ENCODE data around the gene ATXN7L1.
"Not testable (repeated sequence)": the region's sequence is repeated elsewhere in the genome, so short reads cannot be mapped to it uniquely, and the experiment has no call there.

Gene ATXN7L1

DNA sequence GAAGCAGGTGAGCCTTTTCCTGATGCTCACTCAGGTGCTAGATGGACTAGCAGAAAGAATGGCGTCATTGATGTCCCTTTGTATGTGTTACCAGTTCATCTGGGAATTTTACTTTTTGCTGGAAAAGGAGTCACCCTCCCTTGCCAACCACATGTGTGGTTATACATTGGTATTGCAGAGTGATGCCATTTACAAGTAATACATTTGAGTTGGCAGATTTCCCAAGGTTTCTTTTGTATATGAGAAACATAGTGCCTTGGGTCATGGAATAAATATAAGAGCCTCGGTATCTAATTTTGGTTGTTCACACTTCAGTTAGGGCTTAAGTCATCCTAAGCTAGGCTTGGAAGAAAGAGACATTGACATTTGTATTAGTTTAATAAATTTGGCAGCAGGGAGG, 10.4 kb upstream of the ATXN7L1 start:
- 0 out of 2 replicates have a peak, but pooled peaks cover 7% of the 10 kb centered on the region for H3K4me1 ChIP-seq (ENCODE audit: low read length)
- H3K4me2 ChIP-seq (ENCODE audit: low read depth, low read length): no peak overlapping the region
- no peaks in the 10 kb centered on the region for H3K79me2 ChIP-seq (ENCODE audit: low read length)
- H3K4me3 ChIP-seq (ENCODE audit: low read length): no peak overlapping the region
- H3K36me3 ChIP-seq (replicated peaks; ENCODE audit: insufficient read depth, low read length): no peaks in the 10 kb centered on the region
- no peak overlapping the region for H3K27ac ChIP-seq (ENCODE audit: low read length)
- no peak overlapping the region for H3K9ac ChIP-seq (ENCODE audit: low read length)
- H2AFZ ChIP-seq (ENCODE audit: low read length): no peak overlapping the region
- no peaks in the 10 kb centered on the region for H3F3A ChIP-seq (ENCODE audit: insufficient read depth, low read length)
- H3K9me2 ChIP-seq (replicated peaks; ENCODE audit: insufficient read depth, low read length): no peaks in the 10 kb centered on the region
- H3K9me3 ChIP-seq (replicated peaks; ENCODE audit: insufficient read depth, low read length): no peaks in the 10 kb centered on the region
- no peaks in the 10 kb centered on the region; the same call in 1 of the 2 replicates for H3K27me3 ChIP-seq (replicated peaks; ENCODE audit: insufficient read depth, low read length)
- no peak for DNase-seq
- H4K20me1 ChIP-seq (ENCODE audit: insufficient read depth, low read length): no peaks in the 10 kb centered on the region
- TF ChIP-seq, protein P1, sequence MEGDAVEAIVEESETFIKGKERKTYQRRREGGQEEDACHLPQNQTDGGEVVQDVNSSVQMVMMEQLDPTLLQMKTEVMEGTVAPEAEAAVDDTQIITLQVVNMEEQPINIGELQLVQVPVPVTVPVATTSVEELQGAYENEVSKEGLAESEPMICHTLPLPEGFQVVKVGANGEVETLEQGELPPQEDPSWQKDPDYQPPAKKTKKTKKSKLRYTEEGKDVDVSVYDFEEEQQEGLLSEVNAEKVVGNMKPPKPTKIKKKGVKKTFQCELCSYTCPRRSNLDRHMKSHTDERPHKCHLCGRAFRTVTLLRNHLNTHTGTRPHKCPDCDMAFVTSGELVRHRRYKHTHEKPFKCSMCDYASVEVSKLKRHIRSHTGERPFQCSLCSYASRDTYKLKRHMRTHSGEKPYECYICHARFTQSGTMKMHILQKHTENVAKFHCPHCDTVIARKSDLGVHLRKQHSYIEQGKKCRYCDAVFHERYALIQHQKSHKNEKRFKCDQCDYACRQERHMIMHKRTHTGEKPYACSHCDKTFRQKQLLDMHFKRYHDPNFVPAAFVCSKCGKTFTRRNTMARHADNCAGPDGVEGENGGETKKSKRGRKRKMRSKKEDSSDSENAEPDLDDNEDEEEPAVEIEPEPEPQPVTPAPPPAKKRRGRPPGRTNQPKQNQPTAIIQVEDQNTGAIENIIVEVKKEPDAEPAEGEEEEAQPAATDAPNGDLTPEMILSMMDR (IDR thresholded peaks at IDR 0.05; ENCODE audit: low read length): no peak
- no peak for TF ChIP-seq EZH2 (optimal IDR thresholded peaks at IDR 0.05; ENCODE audit: low read depth, low read length)
- no peak for TF ChIP-seq EZH2phosphoT487 (IDR thresholded peaks at IDR 0.05; ENCODE audit: low read length)

DNA sequence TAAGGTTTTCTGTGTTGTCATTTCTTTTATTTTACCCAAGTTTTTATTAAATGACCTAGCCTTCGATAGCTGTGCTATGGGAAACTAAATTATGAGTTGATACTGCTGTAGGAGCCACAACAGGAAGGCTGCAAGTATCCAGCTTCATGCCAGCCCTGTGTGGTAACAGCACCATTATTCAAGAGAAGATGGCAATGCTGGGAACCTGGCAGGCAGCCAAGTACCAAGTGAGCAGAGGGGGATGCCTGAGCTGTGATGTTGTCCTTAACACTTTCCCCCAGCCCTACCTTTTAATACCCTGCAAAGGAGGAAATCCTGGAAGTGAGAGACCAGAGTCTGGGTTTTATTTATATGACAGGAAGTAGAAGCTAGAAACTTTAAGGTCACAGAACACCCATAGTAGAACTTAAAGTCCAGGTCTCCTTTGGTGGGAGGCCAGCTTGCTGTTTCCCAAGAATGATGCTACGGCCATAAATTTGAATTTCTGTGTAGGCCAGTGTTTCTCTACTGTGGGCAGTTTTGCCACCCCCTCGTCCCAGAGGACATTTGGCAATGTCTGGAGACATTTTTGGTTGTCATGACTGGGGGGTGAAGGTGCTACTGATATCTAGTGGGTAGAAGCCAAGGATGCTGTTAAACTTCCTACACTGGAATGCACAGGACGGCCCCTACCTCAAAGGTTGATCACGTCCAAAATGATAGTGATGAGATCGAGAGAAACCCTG, 9.2 kb upstream of the ATXN7L1 start:
- DNase-seq: no peak

DNA sequence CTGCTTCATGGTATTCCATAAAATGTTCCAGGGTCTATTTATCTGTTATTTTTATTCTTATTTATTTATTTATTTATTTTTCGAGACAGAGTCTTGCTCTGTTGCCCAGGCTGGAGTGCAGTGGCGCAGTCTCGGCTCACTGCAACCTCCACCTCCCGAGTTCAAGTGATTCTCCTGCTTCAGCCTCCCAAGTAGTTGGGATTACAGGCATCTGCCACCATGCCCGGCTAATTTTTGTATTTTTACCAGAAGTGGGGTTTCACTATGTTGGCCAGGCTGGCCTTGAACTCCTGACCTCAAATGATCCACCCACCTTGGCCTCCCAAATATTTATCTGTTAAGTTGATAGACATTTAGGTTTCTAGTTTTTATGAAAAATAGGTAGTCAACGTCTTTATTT, 6.8 kb upstream of the ATXN7L1 start:
- H3K36me3 ChIP-seq (replicated peaks; ENCODE audit: insufficient read depth, low read length); H2AFZ ChIP-seq (ENCODE audit: low read length); H3K27me3 ChIP-seq (replicated peaks; ENCODE audit: insufficient read depth, low read length); H4K20me1 ChIP-seq (ENCODE audit: insufficient read depth, low read length); H3K4me2 ChIP-seq (ENCODE audit: low read depth, low read length); H3K79me2 ChIP-seq (ENCODE audit: low read length); H3K9me2 ChIP-seq (replicated peaks; ENCODE audit: insufficient read depth, low read length); H3K27ac ChIP-seq (ENCODE audit: low read length); H3K9me3 ChIP-seq (replicated peaks; ENCODE audit: insufficient read depth, low read length); H3F3A ChIP-seq (ENCODE audit: insufficient read depth, low read length); DNase-seq; H3K4me1 ChIP-seq (ENCODE audit: low read length); H3K4me3 ChIP-seq (ENCODE audit: low read length); H3K9ac ChIP-seq (ENCODE audit: low read length): not testable (repeated sequence)

More for the DNA sequence above, 9.2 kb upstream of the ATXN7L1 start:
- H3K36me3 ChIP-seq (replicated peaks; ENCODE audit: insufficient read depth, low read length): no peaks in the 10 kb centered on the region
- H3K9ac ChIP-seq (ENCODE audit: low read length): no peak overlapping the region
- no peak overlapping the region for H3K4me2 ChIP-seq (ENCODE audit: low read depth, low read length)
- 0 out of 2 replicates have a peak, but pooled peaks cover 5% of the 10 kb centered on the region for H3K4me1 ChIP-seq (ENCODE audit: low read length)
- no peaks in the 10 kb centered on the region for H3K9me3 ChIP-seq (replicated peaks; ENCODE audit: insufficient read depth, low read length)
- no peaks in the 10 kb centered on the region for H3F3A ChIP-seq (ENCODE audit: insufficient read depth, low read length)
- H3K27ac ChIP-seq (ENCODE audit: low read length): no peak overlapping the region
- no peak overlapping the region for H3K4me3 ChIP-seq (ENCODE audit: low read length)
- no peaks in the 10 kb centered on the region for H3K9me2 ChIP-seq (replicated peaks; ENCODE audit: insufficient read depth, low read length)
- no peaks in the 10 kb centered on the region for H3K27me3 ChIP-seq (replicated peaks; ENCODE audit: insufficient read depth, low read length)
- no peaks in the 10 kb centered on the region for H4K20me1 ChIP-seq (ENCODE audit: insufficient read depth, low read length)
- no peak overlapping the region for H2AFZ ChIP-seq (ENCODE audit: low read length)
- no peaks in the 10 kb centered on the region for H3K79me2 ChIP-seq (ENCODE audit: low read length)
- no peak for TF ChIP-seq EZH2phosphoT487 (IDR thresholded peaks at IDR 0.05; ENCODE audit: low read length)
- TF ChIP-seq, protein P1 (IDR thresholded peaks at IDR 0.05; ENCODE audit: low read length): no peak
- TF ChIP-seq EZH2 (optimal IDR thresholded peaks at IDR 0.05; ENCODE audit: low read depth, low read length): no peak

DNA sequence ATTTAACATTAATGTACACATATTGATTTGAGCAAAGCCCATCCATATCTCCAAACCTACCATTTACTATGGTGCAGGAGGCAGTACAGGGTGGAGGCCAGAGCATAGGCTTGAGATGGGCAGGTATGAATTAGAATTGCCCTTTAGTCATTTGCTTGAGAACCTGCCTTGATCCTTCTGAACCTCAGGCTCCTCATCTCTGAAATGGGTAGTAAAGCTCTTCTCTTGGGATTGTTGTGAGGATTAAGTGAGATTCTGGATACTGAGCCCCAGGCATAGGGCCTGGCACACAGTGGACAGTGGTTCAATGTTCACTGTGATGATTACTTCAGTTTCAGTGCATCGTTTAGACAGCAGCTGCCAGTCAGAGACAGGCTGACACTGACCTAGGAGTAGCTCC, 5.0 kb upstream of the ATXN7L1 start:
- Histone ChIP-seq H3K4me2 (ENCODE audit: low read depth, low read length) (no peak overlapping the region), H3K4me3 (ENCODE audit: low read length) (no peak overlapping the region), H4K20me1 (ENCODE audit: insufficient read depth, low read length) (no peaks in the 10 kb centered on the region), H3K4me1 (ENCODE audit: low read length) (peaks cover 3% of the 10 kb centered on the region; the same call in 1 of the 2 replicates), H3K79me2 (ENCODE audit: low read length) (no peaks in the 10 kb centered on the region), H3F3A (ENCODE audit: insufficient read depth, low read length) (no peaks in the 10 kb centered on the region), H3K9ac (ENCODE audit: low read length) (no peak overlapping the region), H3K27ac (ENCODE audit: low read length) (no peak overlapping the region), H2AFZ (ENCODE audit: low read length) (no peak overlapping the region), H3K9me3 (replicated peaks; ENCODE audit: insufficient read depth, low read length) (no peaks in the 10 kb centered on the region), H3K27me3 (replicated peaks; ENCODE audit: insufficient read depth, low read length) (peaks cover 10% of the 10 kb centered on the region), H3K9me2 (replicated peaks; ENCODE audit: insufficient read depth, low read length) (no peaks in the 10 kb centered on the region), H3K36me3 (replicated peaks; ENCODE audit: insufficient read depth, low read length) (no peaks in the 10 kb centered on the region)
- TF ChIP-seq, protein P1 (IDR thresholded peaks at IDR 0.05; ENCODE audit: low read length): no peak
- TF ChIP-seq EZH2 (optimal IDR thresholded peaks at IDR 0.05; ENCODE audit: low read depth, low read length) (no peak), EZH2phosphoT487 (IDR thresholded peaks at IDR 0.05; ENCODE audit: low read length) (no peak)
- DNase-seq: no peak

All from MM.1S (cell line).